DOHH2 (cell line): ENCODE results near the gene SLC2A10.

ENCODE experiments used
- CTCF ChIP-seq: fragments of 200-600 bp; sonication (generic); IDR thresholded peaks from one replicate; pipeline ENCODE4 v1.5.1; 2014; ENCODE audit warnings: antibody characterized with exemption, mild to moderate bottlenecking, low read depth, low read length; ENCODE audit not compliant: poor library complexity, severe bottlenecking
- EZH2phosphoT487 ChIP-seq: fragments of 200-600 bp; sonication (generic); IDR thresholded peaks from 2 replicates; pipeline ENCODE4 v1.6.1; 2017; ENCODE audit warnings: borderline replicate concordance, mild to moderate bottlenecking, antibody characterized with exemption, low read length, moderate library complexity, mixed read lengths

DNA sequence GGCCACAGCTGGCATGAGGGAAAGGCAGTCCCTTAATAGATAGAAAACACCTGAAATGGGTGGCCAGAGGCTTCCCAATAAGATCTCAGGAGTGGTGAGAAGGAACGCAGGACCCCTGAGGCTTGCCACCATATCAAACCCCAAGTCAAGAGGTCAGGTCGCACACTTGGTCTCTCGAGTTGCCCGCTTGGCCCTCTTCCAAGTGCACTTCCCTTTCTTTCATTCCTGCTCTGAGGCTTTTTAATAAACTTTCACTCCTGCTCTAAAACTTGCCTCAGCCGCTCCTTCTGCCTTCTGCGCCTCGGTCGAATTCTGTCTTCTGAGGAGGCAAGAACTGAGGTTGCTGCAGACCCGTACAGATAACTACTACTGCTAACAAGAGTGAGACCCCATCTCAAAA lies 64.2 kb downstream of the SLC2A10 start:
- no peak for TF ChIP-seq CTCF
- no peak for TF ChIP-seq EZH2phosphoT487
